ENCODE results near the gene TSPAN5. TPM values are rescaled to one million over a fixed set of nuclear protein-coding genes. Genes with fewer than 3 reads are reported as not detected.
A peak's percentile ranks its signal among the peaks of the same experiment; 100 is the strongest.

Gene TSPAN5
- total and polyA plus RNA-seq, 2 of the 4 experiments (the other 2 are of a cell fraction): 64.8 to 79.6 TPM

GRCh38 chr4:98584265-98584664 is 74.1 kb downstream of the TSPAN5 start:
- DNase-seq (peak; percentile 58), ATAC-seq (ENCODE audit: low read depth) (peak; percentile 59)
- H2BK15ac ChIP-seq (ENCODE audit: low read depth, low read length): no peak overlapping the region
- no TSS peak for BruUV-seq (replicated peaks)
- H2AFZ ChIP-seq (replicated peaks; ENCODE audit: low read length, poor library complexity): no peak overlapping the region
- H2BK5ac ChIP-seq (ENCODE audit: low read depth, low read length, poor library complexity, severe bottlenecking): no peak overlapping the region
- H3K4me1 ChIP-seq (ENCODE audit: control insufficient read depth, insufficient read depth, low read length): peaks cover 11% of the 10 kb centered on the region
- H3K14ac ChIP-seq (replicated peaks; ENCODE audit: low read depth, low read length): no peak overlapping the region
- no peak overlapping the region for H2AK9ac ChIP-seq (replicated peaks; ENCODE audit: low read depth, low read length, poor library complexity)
- H4K20me1 ChIP-seq (ENCODE audit: insufficient read depth, low read length): peaks cover 21% of the 10 kb centered on the region; the same call in 1 of the 2 replicates
- peaks cover 8% of the 10 kb centered on the region; the same call in 1 of the 2 replicates for H3K9me1 ChIP-seq (ENCODE audit: insufficient read depth, low read length)
- no peak overlapping the region for H2BK20ac ChIP-seq (ENCODE audit: low read depth, low read length)
- no peak overlapping the region; a peak in 1 of 4 replicates for H4K8ac ChIP-seq (ENCODE audit: low read depth in 2 of 2, low read length in 2 of 2)
- H2BK120ac ChIP-seq (ENCODE audit: low read depth, low read length): no peak overlapping the region
- no peak overlapping the region for H3K9ac ChIP-seq (ENCODE audit: low read depth, low read length)
- no peak overlapping the region for H4K5ac ChIP-seq (ENCODE audit: low read depth, low read length)
- no peak overlapping the region for H2AK5ac ChIP-seq (ENCODE audit: low read depth, low read length)
- dilution Hi-C loops (cut with HindIII; ENCODE audit: low sequenced_read_pairs, unreplicated experiment) (no loop called here), in situ Hi-C loops (cut with MboI; ENCODE audit: low sequenced_read_pairs) (no loop called here), intact Hi-C loops (cut with micrococcal nuclease) (no loop called here)
- H3K36me3 ChIP-seq (ENCODE audit: control insufficient read depth, insufficient read depth, low read length): no peaks in the 10 kb centered on the region
- CTCF ChIA-PET: no interaction called here
- no CpG with 5 or more reads among the region's 1 CpG for WGBS, 2 experiments (ENCODE audit: extremely low coverage in 2 of 2, insufficient read length in 1 of 2)
- H4K91ac ChIP-seq (ENCODE audit: insufficient read depth, low read depth, low read length): no peak overlapping the region
- POLR2A ChIA-PET (ENCODE audit: unreplicated experiment): no interaction called here
- no peak overlapping the region for H3K18ac ChIP-seq (ENCODE audit: low read depth, low read length)
- no peaks in the 10 kb centered on the region for H3K27me3 ChIP-seq (ENCODE audit: control insufficient read depth, insufficient read depth, low read length)
- peak; percentile 48 for TF ChIP-seq CEBPB (IDR thresholded peaks at IDR 0.05; ENCODE audit: low read depth, low read length)
- no peak for TF ChIP-seq ELK1 (IDR thresholded peaks at IDR 0.05; ENCODE audit: borderline replicate concordance, low read depth, low read length)
- no peak overlapping the region for H3K4me2 ChIP-seq (ENCODE audit: low read depth, low read length)
- H3K23ac ChIP-seq (ENCODE audit: low read depth, low read length): no peak overlapping the region
- H3K79me1 ChIP-seq (ENCODE audit: low read depth in 1 of 2, low read length in 2 of 2): peaks cover 36 to 66% of the 10 kb centered on the region in 2 experiments
- no peak overlapping the region for H3K56ac ChIP-seq (ENCODE audit: extremely low read depth, insufficient read depth, low read length)
- H3K4me3 ChIP-seq (ENCODE audit: insufficient read depth, low read depth, low read length): no peak overlapping the region
- no peaks in the 10 kb centered on the region for H3K9me3 ChIP-seq (ENCODE audit: control insufficient read depth, insufficient read depth, low read length)
- H3K27ac ChIP-seq (ENCODE audit: insufficient read depth, low read length): no peak overlapping the region
- no peak overlapping the region for H3K4ac ChIP-seq (ENCODE audit: low read depth, low read length)

All from IMR-90 (cell line).